ENCODE measurements around the gene AOX1.
"Not testable (repeated sequence)": the region's sequence is repeated elsewhere in the genome, so short reads cannot be mapped to it uniquely, and the experiment has no call there.

AOX1 gene

DNA sequence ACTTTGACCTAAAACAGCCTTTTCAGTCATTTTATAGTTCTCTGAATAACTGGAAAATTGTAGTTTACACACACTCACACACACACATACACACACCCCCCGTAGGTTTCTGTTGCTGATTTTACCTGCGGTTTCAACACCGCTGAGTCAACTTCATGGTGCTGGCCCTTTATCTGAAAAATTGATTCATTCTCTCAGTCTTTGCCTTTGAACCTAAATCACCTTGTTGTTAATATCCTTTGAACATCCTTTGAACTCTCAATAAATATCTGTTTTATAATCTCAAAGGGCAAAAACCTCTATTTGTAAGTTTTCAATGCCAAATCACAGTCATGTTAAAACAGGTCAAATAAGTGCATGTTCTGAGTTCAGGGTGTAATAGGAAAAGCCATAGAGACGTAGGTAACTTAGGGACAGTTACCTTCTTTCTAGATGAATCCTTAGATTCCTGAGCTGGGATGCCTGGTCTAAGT, 116.9 kb downstream of the AOX1 start:
- DNase-seq (ENCODE audit: low read depth), result peak; percentile 7

DNA sequence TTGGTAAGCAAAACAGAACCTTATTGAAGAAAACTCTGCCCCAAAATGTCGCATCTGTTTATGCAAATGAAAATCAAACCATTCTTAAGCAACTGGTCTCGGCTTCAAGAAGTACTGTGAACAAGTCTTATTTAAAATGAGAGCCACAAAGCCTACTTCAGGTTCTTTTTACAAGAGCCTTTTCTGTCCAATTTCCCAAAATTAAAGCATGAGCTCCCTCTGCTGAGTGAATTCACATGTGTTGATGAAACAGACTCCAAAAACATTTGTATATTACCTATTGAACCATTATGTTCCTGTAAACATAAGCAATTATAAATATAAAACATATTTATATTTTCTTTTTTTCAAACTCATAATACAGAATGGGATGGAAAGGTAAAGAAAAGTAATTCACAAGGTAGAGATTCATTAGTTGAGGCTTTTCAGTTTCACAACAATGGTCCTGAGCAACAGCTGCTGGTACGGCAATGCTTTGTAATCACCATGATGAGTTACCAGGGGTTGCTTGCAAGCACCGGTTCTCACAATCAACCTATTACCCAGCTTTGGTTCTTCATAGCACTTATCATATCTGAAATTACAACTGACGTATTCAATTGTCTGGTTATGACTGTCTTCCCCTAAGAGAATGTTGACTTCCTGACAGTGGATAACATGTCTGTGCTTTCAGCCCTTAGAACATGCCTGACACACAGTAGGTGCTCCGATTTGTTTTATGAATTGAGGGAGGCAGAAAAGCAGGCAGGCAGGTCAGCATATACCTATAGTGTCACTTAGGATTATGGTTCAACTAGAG, 117.5 kb downstream of the AOX1 start:
- no peak for DNase-seq (ENCODE audit: low read depth)

DNA sequence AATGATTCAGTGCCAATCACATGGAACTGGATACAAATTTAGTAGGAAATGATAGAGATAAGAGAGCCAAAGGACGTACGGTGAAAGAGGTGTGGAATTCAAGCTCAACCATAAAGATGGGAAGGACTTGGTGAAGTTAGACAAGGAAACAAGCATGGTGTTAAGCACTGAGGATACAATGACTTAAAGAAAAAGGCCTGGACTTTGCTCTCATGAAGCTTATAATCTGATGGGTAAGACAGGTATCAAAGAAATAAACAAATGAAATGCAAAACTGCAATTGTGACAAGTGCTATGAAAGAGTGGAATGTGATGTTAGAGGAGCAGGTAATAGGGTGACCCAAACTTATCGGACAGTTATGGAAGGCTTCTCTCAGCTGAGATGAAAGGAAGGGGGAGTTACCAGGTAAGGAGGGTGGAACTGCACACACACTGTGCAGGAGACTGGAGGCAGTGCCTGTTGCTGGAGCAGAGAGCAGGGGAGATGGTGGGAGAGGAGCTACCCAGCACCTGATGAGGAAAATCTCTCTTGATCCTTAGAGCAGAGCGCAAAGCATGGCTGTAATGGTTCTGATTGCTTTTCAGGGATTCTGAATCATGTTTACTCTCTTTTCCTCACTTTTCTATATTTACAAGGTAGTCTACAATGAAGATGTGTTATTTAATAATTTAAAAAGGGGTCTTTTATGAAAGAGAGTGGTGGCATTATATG, 118.3 kb downstream of the AOX1 start:
- DNase-seq (ENCODE audit: low read depth), result no peak

GRCh38 chr2:200705305-200706041, 119.7 kb downstream of the AOX1 start:
- no peak for DNase-seq (ENCODE audit: low read depth)

- no peak for DNase-seq (ENCODE audit: low read depth)
Observed at GRCh38 chr2:200708943-200709342, 123.1 kb downstream of the AOX1 start.

- DNase-seq (ENCODE audit: low read depth), result peak; percentile 80
Observed at GRCh38 chr2:200713003-200713703, 127.3 kb downstream of the AOX1 start.

DNA sequence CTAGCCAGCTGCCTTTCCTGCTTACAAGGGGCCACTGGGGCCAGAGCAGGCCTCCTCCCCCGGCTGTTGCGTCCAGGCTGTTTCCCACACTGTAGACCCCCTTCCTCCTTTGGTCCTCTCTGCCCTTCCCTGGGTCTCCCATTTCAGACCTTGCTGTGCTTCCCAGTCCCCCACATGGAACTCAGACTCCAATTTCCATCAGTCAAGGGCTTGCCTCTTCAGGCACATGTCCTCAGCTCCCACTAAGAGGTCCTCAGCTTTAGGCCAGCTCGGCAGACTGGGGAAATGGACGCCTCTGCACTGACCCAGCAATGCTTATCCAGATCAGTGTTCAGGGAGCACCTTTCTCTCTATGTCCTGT, 127.9 kb downstream of the AOX1 start:
- no peak for DNase-seq (ENCODE audit: low read depth)

DNA sequence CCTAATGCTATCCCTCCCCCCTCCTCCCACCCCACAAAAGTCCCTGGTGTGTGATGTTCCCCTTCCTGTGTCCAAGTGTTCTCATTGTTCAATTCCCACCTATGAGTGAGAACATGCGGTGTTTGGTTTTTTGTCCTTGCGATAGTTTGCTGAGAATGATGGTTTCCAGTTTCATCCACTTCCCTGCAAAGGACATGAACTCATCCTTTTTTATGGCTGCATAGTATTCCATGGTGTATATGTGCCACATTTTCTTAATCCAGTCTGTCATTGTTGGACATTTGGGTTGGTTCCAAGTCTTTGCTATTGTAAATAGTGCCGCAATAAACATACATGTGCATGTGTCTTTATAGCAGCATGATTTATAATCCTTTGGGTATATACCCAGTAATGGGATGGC, 129.2 kb downstream of the AOX1 start:
- DNase-seq (ENCODE audit: low read depth), result not testable (repeated sequence)

DNA sequence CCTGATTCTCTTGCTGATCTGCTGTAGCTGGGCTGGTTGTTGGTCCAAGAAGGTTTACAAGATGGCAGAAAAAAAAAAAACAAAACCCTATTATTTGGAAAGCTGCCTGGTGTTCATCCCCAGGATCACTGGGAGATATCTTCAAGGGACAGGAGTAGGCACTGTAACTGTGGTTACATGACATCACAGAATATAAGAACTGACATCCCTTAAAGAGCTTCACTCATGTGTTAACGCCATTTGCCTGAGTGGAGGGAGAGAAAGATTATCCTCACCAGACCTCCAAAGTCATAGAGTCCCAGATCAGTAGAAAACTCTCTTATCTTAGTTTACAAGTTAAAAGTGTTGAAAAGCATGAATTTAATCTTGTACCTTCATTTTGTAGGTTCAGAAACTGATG, 130.6 kb downstream of the AOX1 start:
- DNase-seq (ENCODE audit: low read depth), result no peak
